Measurements from ENCODE around the gene PYGB.

DNA sequence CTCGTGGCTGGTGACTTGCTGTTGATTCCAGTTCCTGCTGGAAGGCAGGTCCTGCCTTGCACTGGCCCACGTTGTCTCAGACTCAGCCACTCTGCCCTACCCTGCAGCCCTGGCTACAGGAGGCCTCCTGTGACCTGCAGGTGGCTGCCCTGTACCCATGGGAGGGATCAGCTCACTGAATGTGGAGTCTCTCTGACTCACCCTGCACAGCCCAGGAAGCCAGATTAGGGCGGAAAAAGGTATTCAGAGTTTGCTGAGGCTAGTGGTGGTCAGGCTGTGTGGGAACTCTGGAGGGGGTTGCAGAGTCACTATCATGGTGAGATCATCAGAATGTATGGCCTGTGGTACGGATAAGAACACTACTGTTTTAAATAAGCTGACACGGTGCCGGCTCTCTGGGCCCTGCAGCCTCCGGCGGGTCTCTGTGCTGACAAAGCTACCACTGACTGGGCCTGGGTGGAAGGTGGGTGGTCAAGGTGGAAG lies 24.7 kb upstream of the PYGB start:
- TF ChIP-seq POLR2AphosphoS5 (IDR thresholded peaks at IDR 0.05; ENCODE audit: low read depth, low read length) (peak; percentile 22; the same call in 1 of the 2 replicates), TCF7L2 (IDR thresholded peaks at IDR 0.05; ENCODE audit: low read depth, low read length) (no peak), SIN3A (IDR thresholded peaks at IDR 0.05; ENCODE audit: borderline replicate concordance, insufficient read depth, low read depth, low read length) (no peak)
- TF ChIP-seq, protein P1, sequence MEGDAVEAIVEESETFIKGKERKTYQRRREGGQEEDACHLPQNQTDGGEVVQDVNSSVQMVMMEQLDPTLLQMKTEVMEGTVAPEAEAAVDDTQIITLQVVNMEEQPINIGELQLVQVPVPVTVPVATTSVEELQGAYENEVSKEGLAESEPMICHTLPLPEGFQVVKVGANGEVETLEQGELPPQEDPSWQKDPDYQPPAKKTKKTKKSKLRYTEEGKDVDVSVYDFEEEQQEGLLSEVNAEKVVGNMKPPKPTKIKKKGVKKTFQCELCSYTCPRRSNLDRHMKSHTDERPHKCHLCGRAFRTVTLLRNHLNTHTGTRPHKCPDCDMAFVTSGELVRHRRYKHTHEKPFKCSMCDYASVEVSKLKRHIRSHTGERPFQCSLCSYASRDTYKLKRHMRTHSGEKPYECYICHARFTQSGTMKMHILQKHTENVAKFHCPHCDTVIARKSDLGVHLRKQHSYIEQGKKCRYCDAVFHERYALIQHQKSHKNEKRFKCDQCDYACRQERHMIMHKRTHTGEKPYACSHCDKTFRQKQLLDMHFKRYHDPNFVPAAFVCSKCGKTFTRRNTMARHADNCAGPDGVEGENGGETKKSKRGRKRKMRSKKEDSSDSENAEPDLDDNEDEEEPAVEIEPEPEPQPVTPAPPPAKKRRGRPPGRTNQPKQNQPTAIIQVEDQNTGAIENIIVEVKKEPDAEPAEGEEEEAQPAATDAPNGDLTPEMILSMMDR (IDR thresholded peaks at IDR 0.05) = no peak
- TF ChIP-seq, protein P2, sequence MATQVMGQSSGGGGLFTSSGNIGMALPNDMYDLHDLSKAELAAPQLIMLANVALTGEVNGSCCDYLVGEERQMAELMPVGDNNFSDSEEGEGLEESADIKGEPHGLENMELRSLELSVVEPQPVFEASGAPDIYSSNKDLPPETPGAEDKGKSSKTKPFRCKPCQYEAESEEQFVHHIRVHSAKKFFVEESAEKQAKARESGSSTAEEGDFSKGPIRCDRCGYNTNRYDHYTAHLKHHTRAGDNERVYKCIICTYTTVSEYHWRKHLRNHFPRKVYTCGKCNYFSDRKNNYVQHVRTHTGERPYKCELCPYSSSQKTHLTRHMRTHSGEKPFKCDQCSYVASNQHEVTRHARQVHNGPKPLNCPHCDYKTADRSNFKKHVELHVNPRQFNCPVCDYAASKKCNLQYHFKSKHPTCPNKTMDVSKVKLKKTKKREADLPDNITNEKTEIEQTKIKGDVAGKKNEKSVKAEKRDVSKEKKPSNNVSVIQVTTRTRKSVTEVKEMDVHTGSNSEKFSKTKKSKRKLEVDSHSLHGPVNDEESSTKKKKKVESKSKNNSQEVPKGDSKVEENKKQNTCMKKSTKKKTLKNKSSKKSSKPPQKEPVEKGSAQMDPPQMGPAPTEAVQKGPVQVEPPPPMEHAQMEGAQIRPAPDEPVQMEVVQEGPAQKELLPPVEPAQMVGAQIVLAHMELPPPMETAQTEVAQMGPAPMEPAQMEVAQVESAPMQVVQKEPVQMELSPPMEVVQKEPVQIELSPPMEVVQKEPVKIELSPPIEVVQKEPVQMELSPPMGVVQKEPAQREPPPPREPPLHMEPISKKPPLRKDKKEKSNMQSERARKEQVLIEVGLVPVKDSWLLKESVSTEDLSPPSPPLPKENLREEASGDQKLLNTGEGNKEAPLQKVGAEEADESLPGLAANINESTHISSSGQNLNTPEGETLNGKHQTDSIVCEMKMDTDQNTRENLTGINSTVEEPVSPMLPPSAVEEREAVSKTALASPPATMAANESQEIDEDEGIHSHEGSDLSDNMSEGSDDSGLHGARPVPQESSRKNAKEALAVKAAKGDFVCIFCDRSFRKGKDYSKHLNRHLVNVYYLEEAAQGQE (IDR thresholded peaks at IDR 0.05; ENCODE audit: insufficient read depth in 1 of 2, low read depth in 2 of 2, low read length in 1 of 2) = no peak

All from Panc1 (cell line).